ENCODE results near the gene CACYBP.

CACYBP gene

GRCh38 chr1:174969977-174970376 is 29.8 kb upstream of the CACYBP start:
- no peak for DNase-seq
- Mint-ChIP-seq H3K27ac (no peak overlapping the region), H3K4me3 (no peak overlapping the region), H3K27me3 (ENCODE audit: low read depth, poor library complexity) (no peaks in the 10 kb centered on the region), H3K36me3 (ENCODE audit: low read depth) (no peaks in the 10 kb centered on the region), H3K4me1 (peaks cover 22% of the 10 kb centered on the region), H3K9me3 (no peaks in the 10 kb centered on the region)
- TF ChIP-seq CTCF (IDR thresholded peaks at IDR 0.05), result no peak

GRCh38 chr1:174971466-174971865 is 28.3 kb upstream of the CACYBP start:
- DNase-seq, result no peak

GRCh38 chr1:174971902-174972301 is 27.8 kb upstream of the CACYBP start:
- no peaks in the 10 kb centered on the region for H3K27me3 Mint-ChIP-seq (ENCODE audit: low read depth, poor library complexity)
- H3K4me3 Mint-ChIP-seq, result no peak overlapping the region
- H3K27ac Mint-ChIP-seq, result no peak overlapping the region

More at GRCh38 chr1:174971466-174971865, 28.3 kb upstream of the CACYBP start:
- Mint-ChIP-seq H3K4me1 (peaks cover 18% of the 10 kb centered on the region), H3K9me3 (no peaks in the 10 kb centered on the region), H3K27me3 (ENCODE audit: low read depth, poor library complexity) (no peaks in the 10 kb centered on the region), H3K27ac (no peak overlapping the region), H3K36me3 (ENCODE audit: low read depth) (no peaks in the 10 kb centered on the region), H3K4me3 (no peak overlapping the region)
- no peak for TF ChIP-seq CTCF (IDR thresholded peaks at IDR 0.05)

GRCh38 chr1:174974711-174975119 is 25.0 kb upstream of the CACYBP start:
- Mint-ChIP-seq H3K9me3 (no peaks in the 10 kb centered on the region), H3K27me3 (ENCODE audit: low read depth, poor library complexity) (no peaks in the 10 kb centered on the region), H3K4me1 (peaks cover 5% of the 10 kb centered on the region), H3K27ac (peak overlapping the region; percentile 62), H3K36me3 (ENCODE audit: low read depth) (no peaks in the 10 kb centered on the region), H3K4me3 (no peak overlapping the region)
- no peak for TF ChIP-seq CTCF (IDR thresholded peaks at IDR 0.05)
- DNase-seq, result no peak

More at GRCh38 chr1:174971902-174972301, 27.8 kb upstream of the CACYBP start:
- Mint-ChIP-seq H3K36me3 (ENCODE audit: low read depth) (no peaks in the 10 kb centered on the region), H3K4me1 (peaks cover 18% of the 10 kb centered on the region), H3K9me3 (no peaks in the 10 kb centered on the region)
- no peak for TF ChIP-seq CTCF (IDR thresholded peaks at IDR 0.05)
- DNase-seq, result no peak

GRCh38 chr1:174975764-174976163 is 24.0 kb upstream of the CACYBP start:
- DNase-seq, result no peak
- Mint-ChIP-seq H3K9me3 (no peaks in the 10 kb centered on the region), H3K27ac (no peak overlapping the region), H3K27me3 (ENCODE audit: low read depth, poor library complexity) (no peaks in the 10 kb centered on the region), H3K4me3 (no peak overlapping the region), H3K36me3 (ENCODE audit: low read depth) (no peaks in the 10 kb centered on the region), H3K4me1 (peaks cover 5% of the 10 kb centered on the region)
- TF ChIP-seq CTCF (IDR thresholded peaks at IDR 0.05), result no peak

GRCh38 chr1:174976436-174977108 is 23.2 kb upstream of the CACYBP start:
- Mint-ChIP-seq H3K27me3 (ENCODE audit: low read depth, poor library complexity) (no peaks in the 10 kb centered on the region), H3K27ac (no peak overlapping the region), H3K36me3 (ENCODE audit: low read depth) (no peaks in the 10 kb centered on the region), H3K9me3 (no peaks in the 10 kb centered on the region), H3K4me3 (no peak overlapping the region), H3K4me1 (peaks cover 5% of the 10 kb centered on the region)
- no peak for DNase-seq
- TF ChIP-seq CTCF (IDR thresholded peaks at IDR 0.05), result no peak

Data from nephron progenitor cell (in vitro differentiated cells).